Fibroblast of upper back skin (primary cell): ENCODE data around the gene COBL.
"Not testable (repeated sequence)": the region's sequence is repeated elsewhere in the genome, so short reads cannot be mapped to it uniquely, and the experiment has no call there.

Experiments
- DNase-seq: peaks from one replicate; pipeline ENCODE4 v3.0.0-alpha.2; 2013

The COBL gene

GRCh38 chr7:51229106-51229537 is 87.5 kb downstream of the COBL start:
- DNase-seq = no peak

- no peak for DNase-seq
Observed at GRCh38 chr7:51228386-51228958, 88.1 kb downstream of the COBL start.

GRCh38 chr7:51227861-51228260 is 88.7 kb downstream of the COBL start:
- DNase-seq = no peak

- DNase-seq = no peak
Observed at GRCh38 chr7:51226916-51227535, 89.6 kb downstream of the COBL start.

- DNase-seq = no peak
Observed at GRCh38 chr7:51226063-51226755, 90.4 kb downstream of the COBL start.

- no peak for DNase-seq
Observed at GRCh38 chr7:51224811-51225595, 91.6 kb downstream of the COBL start.

GRCh38 chr7:51223505-51223904 is 93.1 kb downstream of the COBL start:
- DNase-seq = no peak

GRCh38 chr7:51222916-51223315 is 93.7 kb downstream of the COBL start:
- DNase-seq = no peak

GRCh38 chr7:51220226-51220625 is 96.4 kb downstream of the COBL start:
- DNase-seq = no peak

- no peak for DNase-seq
Observed at GRCh38 chr7:51219261-51219988, 97.2 kb downstream of the COBL start.

- no peak for DNase-seq
Observed at GRCh38 chr7:51217804-51218203, 98.8 kb downstream of the COBL start.

GRCh38 chr7:51214098-51214497 is 102.5 kb downstream of the COBL start:
- DNase-seq = no peak

- DNase-seq = no peak
Observed at GRCh38 chr7:51213618-51214017, 103.0 kb downstream of the COBL start.

- DNase-seq = no peak
Observed at GRCh38 chr7:51210766-51211165, 105.8 kb downstream of the COBL start.

- no peak for DNase-seq
Observed at GRCh38 chr7:51209426-51209825, 107.2 kb downstream of the COBL start.

- DNase-seq = not testable (repeated sequence)
Observed at GRCh38 chr7:51208125-51208524, 108.5 kb downstream of the COBL start.

GRCh38 chr7:51198654-51199053 is 118.0 kb downstream of the COBL start:
- DNase-seq = no peak

GRCh38 chr7:51190969-51191368 is 125.6 kb downstream of the COBL start:
- DNase-seq = no peak

- no peak for DNase-seq
Observed at GRCh38 chr7:51189777-51190176, 126.8 kb downstream of the COBL start.

GRCh38 chr7:51188987-51189386 is 127.6 kb downstream of the COBL start:
- DNase-seq = no peak

GRCh38 chr7:51187941-51188340 is 128.7 kb downstream of the COBL start:
- no peak for DNase-seq

- DNase-seq = no peak
Observed at GRCh38 chr7:51186531-51186930, 130.1 kb downstream of the COBL start.

GRCh38 chr7:51182636-51183166 is 133.9 kb downstream of the COBL start:
- no peak for DNase-seq
